ENCODE results near the gene BOLA1. TPM values are rescaled to one million over a fixed set of nuclear protein-coding genes. Genes with fewer than 3 reads are reported as not detected.
A peak's percentile ranks its signal among the peaks of the same experiment; 100 is the strongest.

Gene BOLA1
- total RNA-seq, 1 experiment from 2014 or later, result 6.0 TPM

- H3K56ac ChIP-seq (ENCODE audit: insufficient read length, low read depth, low read length), result peak overlapping the region; percentile 80
- H3K4me1 ChIP-seq (ENCODE audit: insufficient read depth, low read length), result peaks cover 3% of the 10 kb centered on the region; the same call in 1 of the 2 replicates
- Mint-ChIP-seq H3K27me3 (ENCODE audit: low read depth) (no peaks in the 10 kb centered on the region), H3K4me1 (peaks cover 4 to 7% of the 10 kb centered on the region in 2 experiments; a peak in 3 of 4 replicates), H3K36me3 (ENCODE audit: insufficient read depth in 1 of 3, low read depth in 3 of 3) (no peaks in the 10 kb centered on the region), H3K9me3 (no peaks in the 10 kb centered on the region), H3K27ac (no peak overlapping the region; a peak in 1 of 7 replicates), H3K4me3 (no peak overlapping the region)
- peak overlapping the region; percentile 98 for H3K27ac ChIP-seq (ENCODE audit: insufficient read length, low read depth, low read length)
- H4K91ac ChIP-seq (ENCODE audit: insufficient read length, low read depth, low read length), result no peak overlapping the region
- TF ChIP-seq, protein P1, sequence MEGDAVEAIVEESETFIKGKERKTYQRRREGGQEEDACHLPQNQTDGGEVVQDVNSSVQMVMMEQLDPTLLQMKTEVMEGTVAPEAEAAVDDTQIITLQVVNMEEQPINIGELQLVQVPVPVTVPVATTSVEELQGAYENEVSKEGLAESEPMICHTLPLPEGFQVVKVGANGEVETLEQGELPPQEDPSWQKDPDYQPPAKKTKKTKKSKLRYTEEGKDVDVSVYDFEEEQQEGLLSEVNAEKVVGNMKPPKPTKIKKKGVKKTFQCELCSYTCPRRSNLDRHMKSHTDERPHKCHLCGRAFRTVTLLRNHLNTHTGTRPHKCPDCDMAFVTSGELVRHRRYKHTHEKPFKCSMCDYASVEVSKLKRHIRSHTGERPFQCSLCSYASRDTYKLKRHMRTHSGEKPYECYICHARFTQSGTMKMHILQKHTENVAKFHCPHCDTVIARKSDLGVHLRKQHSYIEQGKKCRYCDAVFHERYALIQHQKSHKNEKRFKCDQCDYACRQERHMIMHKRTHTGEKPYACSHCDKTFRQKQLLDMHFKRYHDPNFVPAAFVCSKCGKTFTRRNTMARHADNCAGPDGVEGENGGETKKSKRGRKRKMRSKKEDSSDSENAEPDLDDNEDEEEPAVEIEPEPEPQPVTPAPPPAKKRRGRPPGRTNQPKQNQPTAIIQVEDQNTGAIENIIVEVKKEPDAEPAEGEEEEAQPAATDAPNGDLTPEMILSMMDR (conservative IDR thresholded peaks at IDR 0.05), result no peak
- no peaks in the 10 kb centered on the region for H3K79me1 ChIP-seq (ENCODE audit: insufficient read depth, low read depth, low read length, poor library complexity, severe bottlenecking)
- DNase-seq, result peak; percentile 91
- peak overlapping the region; percentile 99 for H3K9ac ChIP-seq (ENCODE audit: extremely low read depth, insufficient read length, low read length)
- no peaks in the 10 kb centered on the region for H3K79me2 ChIP-seq (ENCODE audit: insufficient read depth, low read length)
- H4K8ac ChIP-seq (replicated peaks; ENCODE audit: insufficient read length, low read depth, low read length), result no peak overlapping the region
- peak overlapping the region; percentile 98 for H3K4me2 ChIP-seq (ENCODE audit: insufficient read depth, insufficient read length, low read length)
- H3K9me3 ChIP-seq (ENCODE audit: control insufficient read depth, low read depth, low read length), result no peaks in the 10 kb centered on the region
- H4K20me1 ChIP-seq (ENCODE audit: control insufficient read depth, insufficient read depth, insufficient read length), result no peaks in the 10 kb centered on the region
- no peak overlapping the region for H2BK120ac ChIP-seq (ENCODE audit: low read depth, low read length, poor library complexity, severe bottlenecking)
- H2AFZ ChIP-seq (ENCODE audit: low read length), result no peak overlapping the region
- peak overlapping the region; percentile 92 for H3K18ac ChIP-seq (ENCODE audit: insufficient read length, low read depth, low read length)
- H3K4ac ChIP-seq (ENCODE audit: low read depth, low read length), result no peak overlapping the region; the same call in 1 of the 2 replicates
- H2BK15ac ChIP-seq (ENCODE audit: low read depth, low read length), result no peak overlapping the region
- peak overlapping the region; percentile 8 for H2BK12ac ChIP-seq (ENCODE audit: insufficient read length, low read depth, low read length)
- H2AK5ac ChIP-seq (ENCODE audit: insufficient read length, low read length), result no peak overlapping the region
- peak overlapping the region; percentile 74 for H2BK5ac ChIP-seq (ENCODE audit: insufficient read length, low read length)
- H3K23ac ChIP-seq (ENCODE audit: insufficient read length, low read depth, low read length), result no peak overlapping the region
- no CpG with 5 or more reads among the region's 46 CpGs for WGBS (ENCODE audit: extremely low coverage, insufficient read length, low lambda C conversion rate)
- peak overlapping the region; percentile 10 for H3T11ph ChIP-seq (ENCODE audit: low read length)
- H3K27me3 ChIP-seq (ENCODE audit: insufficient read depth, low read length), result no peaks in the 10 kb centered on the region
- no peak overlapping the region for H2BK20ac ChIP-seq (ENCODE audit: low read depth, low read length, poor library complexity, severe bottlenecking)
- peak overlapping the region; percentile 75 for H4K5ac ChIP-seq (ENCODE audit: insufficient read length, low read depth, low read length)
- H3K23me2 ChIP-seq (ENCODE audit: insufficient read length, low read depth, low read length, poor library complexity, severe bottlenecking), result peaks cover 24% of the 10 kb centered on the region
- peak overlapping the region; percentile 98 for H3K14ac ChIP-seq (ENCODE audit: insufficient read depth, low read length)
These were observed 11.7 kb upstream of the BOLA1 start for GRCh38 chr1:149887456-149888246.

Measured in H9 (cell line).